ENCODE measurements around the gene RAB32.

The RAB32 gene

DNA sequence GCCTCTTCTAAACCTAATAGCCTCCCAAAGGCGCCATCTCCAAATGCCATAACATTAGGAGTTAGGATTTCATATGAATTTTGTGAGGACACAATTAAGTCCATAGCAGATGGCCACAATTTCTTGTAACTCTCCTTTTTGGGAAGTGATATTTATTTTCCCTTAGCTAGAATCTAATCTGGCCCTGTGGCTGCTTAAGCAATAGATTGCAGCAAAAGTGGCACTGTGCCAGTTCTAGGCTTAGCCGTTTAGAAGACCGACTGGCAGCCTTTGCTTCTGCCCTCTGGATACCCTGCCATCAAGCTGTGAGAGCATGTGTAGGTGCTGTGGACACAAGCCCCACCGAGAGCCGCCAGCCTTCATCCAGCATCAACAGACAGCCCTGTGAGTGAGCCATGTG, 39.2 kb downstream of the RAB32 start:
- no peak for TF ChIP-seq EZH2 (IDR thresholded peaks at IDR 0.05; ENCODE audit: borderline replicate concordance, low read length)
- TF ChIP-seq, protein P1, sequence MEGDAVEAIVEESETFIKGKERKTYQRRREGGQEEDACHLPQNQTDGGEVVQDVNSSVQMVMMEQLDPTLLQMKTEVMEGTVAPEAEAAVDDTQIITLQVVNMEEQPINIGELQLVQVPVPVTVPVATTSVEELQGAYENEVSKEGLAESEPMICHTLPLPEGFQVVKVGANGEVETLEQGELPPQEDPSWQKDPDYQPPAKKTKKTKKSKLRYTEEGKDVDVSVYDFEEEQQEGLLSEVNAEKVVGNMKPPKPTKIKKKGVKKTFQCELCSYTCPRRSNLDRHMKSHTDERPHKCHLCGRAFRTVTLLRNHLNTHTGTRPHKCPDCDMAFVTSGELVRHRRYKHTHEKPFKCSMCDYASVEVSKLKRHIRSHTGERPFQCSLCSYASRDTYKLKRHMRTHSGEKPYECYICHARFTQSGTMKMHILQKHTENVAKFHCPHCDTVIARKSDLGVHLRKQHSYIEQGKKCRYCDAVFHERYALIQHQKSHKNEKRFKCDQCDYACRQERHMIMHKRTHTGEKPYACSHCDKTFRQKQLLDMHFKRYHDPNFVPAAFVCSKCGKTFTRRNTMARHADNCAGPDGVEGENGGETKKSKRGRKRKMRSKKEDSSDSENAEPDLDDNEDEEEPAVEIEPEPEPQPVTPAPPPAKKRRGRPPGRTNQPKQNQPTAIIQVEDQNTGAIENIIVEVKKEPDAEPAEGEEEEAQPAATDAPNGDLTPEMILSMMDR (IDR thresholded peaks at IDR 0.05; ENCODE audit: low read length) = no peak
- no peaks in the 10 kb centered on the region for H3K4me1 ChIP-seq (ENCODE audit: insufficient read depth, low read length, severe bottlenecking)
- no peaks in the 10 kb centered on the region for H4K20me1 ChIP-seq (ENCODE audit: insufficient read depth, low read length)
- no peaks in the 10 kb centered on the region for H3K9me2 ChIP-seq (ENCODE audit: low read depth, low read length)
- H3K4me2 ChIP-seq (ENCODE audit: low read length) = no peak overlapping the region
- H3K27me3 ChIP-seq (ENCODE audit: insufficient read depth, low read length) = no peaks in the 10 kb centered on the region
- H3F3A ChIP-seq (ENCODE audit: insufficient read depth, low read length) = no peaks in the 10 kb centered on the region
- H3K4me3 ChIP-seq (ENCODE audit: low read depth, low read length, poor library complexity, severe bottlenecking) = no peak overlapping the region
- no peaks in the 10 kb centered on the region for H3K36me3 ChIP-seq (ENCODE audit: insufficient read depth, low read length)
- H3K79me2 ChIP-seq (ENCODE audit: insufficient read depth, low read length) = no peaks in the 10 kb centered on the region
- H3K27ac ChIP-seq (ENCODE audit: low read depth, low read length, poor library complexity, severe bottlenecking) = no peak overlapping the region
- H2AFZ ChIP-seq (ENCODE audit: low read length) = no peak overlapping the region
- no peak overlapping the region for H3K9ac ChIP-seq (ENCODE audit: low read length)
- H3K9me3 ChIP-seq (ENCODE audit: low read length) = no peaks in the 10 kb centered on the region

DNA sequence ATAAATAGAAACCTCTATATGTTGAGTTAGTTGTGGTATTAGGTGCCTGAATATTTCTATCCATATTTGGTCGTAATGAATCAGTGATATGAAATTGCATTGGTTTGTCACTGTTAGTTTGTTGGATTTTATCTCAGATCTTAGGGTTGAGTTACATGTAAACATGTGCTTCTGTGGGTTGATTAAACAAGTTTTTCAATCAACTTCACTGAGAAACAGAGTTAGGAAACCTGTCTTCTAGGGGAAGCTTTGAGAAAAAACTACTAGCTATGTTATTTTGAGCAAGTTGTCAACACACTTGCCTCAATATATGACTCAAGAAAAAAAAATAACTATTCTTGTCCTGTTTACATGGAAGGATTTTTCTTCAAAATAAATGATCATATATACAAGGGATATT, 40.3 kb downstream of the RAB32 start:
- Histone ChIP-seq H3K27ac (ENCODE audit: low read depth, low read length, poor library complexity, severe bottlenecking) (no peak overlapping the region), H3K4me2 (ENCODE audit: low read length) (no peak overlapping the region), H3K9me2 (ENCODE audit: low read depth, low read length) (no peaks in the 10 kb centered on the region), H3K27me3 (ENCODE audit: insufficient read depth, low read length) (no peaks in the 10 kb centered on the region), H3K36me3 (ENCODE audit: insufficient read depth, low read length) (no peaks in the 10 kb centered on the region), H4K20me1 (ENCODE audit: insufficient read depth, low read length) (no peaks in the 10 kb centered on the region), H3K79me2 (ENCODE audit: insufficient read depth, low read length) (no peaks in the 10 kb centered on the region), H3K4me3 (ENCODE audit: low read depth, low read length, poor library complexity, severe bottlenecking) (no peak overlapping the region), H3K9ac (ENCODE audit: low read length) (no peak overlapping the region), H3K9me3 (ENCODE audit: low read length) (no peaks in the 10 kb centered on the region), H3K4me1 (ENCODE audit: insufficient read depth, low read length, severe bottlenecking) (no peaks in the 10 kb centered on the region), H3F3A (ENCODE audit: insufficient read depth, low read length) (no peaks in the 10 kb centered on the region), H2AFZ (ENCODE audit: low read length) (no peak overlapping the region)
- no peak for TF ChIP-seq EZH2 (IDR thresholded peaks at IDR 0.05; ENCODE audit: borderline replicate concordance, low read length)
- TF ChIP-seq, protein P1 (IDR thresholded peaks at IDR 0.05; ENCODE audit: low read length) = no peak

DNA sequence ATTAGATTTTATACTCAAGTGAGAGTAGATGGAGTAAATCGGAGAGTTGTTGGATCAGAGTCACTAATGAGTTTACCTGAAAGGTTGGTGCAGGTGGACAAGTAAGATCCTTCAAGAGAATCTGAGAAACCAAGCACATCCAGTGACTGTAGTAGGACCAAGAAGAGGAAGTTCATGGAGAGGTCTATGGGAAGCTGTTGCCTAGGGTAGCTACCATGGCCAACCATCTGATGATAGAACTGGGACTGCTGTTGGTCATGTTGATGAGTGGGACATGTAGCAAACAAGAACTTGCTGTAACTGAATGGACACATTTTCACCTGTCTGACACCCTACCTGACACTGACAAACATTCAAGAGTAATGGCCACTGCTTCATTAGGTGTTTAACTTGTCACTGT, 43.8 kb downstream of the RAB32 start:
- Histone ChIP-seq H3K4me3 (ENCODE audit: low read depth, low read length, poor library complexity, severe bottlenecking) (no peak overlapping the region), H2AFZ (ENCODE audit: low read length) (no peak overlapping the region), H3K9me2 (ENCODE audit: low read depth, low read length) (no peaks in the 10 kb centered on the region), H3K27ac (ENCODE audit: low read depth, low read length, poor library complexity, severe bottlenecking) (no peak overlapping the region), H4K20me1 (ENCODE audit: insufficient read depth, low read length) (no peaks in the 10 kb centered on the region), H3K9me3 (ENCODE audit: low read length) (no peaks in the 10 kb centered on the region), H3K36me3 (ENCODE audit: insufficient read depth, low read length) (no peaks in the 10 kb centered on the region), H3F3A (ENCODE audit: insufficient read depth, low read length) (no peaks in the 10 kb centered on the region), H3K79me2 (ENCODE audit: insufficient read depth, low read length) (no peaks in the 10 kb centered on the region), H3K27me3 (ENCODE audit: insufficient read depth, low read length) (no peaks in the 10 kb centered on the region), H3K4me2 (ENCODE audit: low read length) (no peak overlapping the region), H3K9ac (ENCODE audit: low read length) (no peak overlapping the region), H3K4me1 (ENCODE audit: insufficient read depth, low read length, severe bottlenecking) (no peaks in the 10 kb centered on the region)
- TF ChIP-seq, protein P1 (IDR thresholded peaks at IDR 0.05; ENCODE audit: low read length) = no peak
- no peak for TF ChIP-seq EZH2 (IDR thresholded peaks at IDR 0.05; ENCODE audit: borderline replicate concordance, low read length)

Measured in OCI-LY1 (cell line).